Activated CD4-positive, alpha-beta T cell treated with anti-CD3 and anti-CD28 coated beads, Interleukin-2, amount 50 U/mL, for 16 hours (primary cell): ENCODE results near the gene SYTL2.
A peak's percentile ranks its signal among the peaks of the same experiment; 100 is the strongest.

ENCODE experiments used
- DNase-seq: peaks from one replicate; pipeline ENCODE4 v3.0.0-alpha.2; 2020

The SYTL2 gene

DNA sequence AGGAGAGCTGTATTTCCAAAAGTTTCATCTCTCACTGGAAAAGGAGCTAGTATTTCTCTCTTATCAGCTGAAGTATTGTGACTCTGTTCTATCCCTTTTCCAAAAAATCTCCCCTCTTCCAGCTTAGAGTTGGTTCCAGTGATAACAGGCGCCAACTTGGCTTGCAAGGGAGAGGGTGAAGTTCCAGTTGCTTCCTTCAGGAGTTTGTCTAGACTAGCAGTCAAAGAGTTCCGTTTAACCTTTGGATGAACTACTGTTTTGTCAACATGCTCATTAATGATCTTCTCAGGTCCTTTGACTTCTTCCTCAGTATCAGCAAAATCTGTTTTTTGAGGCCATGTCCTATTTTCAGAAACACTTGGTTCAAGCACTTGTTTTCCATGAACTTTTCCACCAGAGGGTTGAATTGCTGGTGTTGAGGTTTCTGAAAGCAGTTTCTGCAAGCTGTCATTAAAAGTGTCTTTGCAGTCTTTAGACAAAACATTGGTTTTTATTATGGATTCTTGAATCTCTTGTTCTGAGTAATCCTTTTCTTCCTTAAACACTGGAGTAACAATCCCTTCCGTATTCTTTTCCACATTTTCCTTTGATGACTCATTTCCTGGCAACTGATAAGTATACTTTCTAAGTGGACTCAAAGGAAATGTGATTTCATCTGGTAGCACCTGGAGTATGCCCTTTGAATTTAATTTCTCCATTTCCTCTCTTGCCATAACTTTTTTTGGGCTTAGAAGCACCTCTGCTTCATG is 85.3 kb downstream of the SYTL2 start:
- DNase-seq = no peak

DNA sequence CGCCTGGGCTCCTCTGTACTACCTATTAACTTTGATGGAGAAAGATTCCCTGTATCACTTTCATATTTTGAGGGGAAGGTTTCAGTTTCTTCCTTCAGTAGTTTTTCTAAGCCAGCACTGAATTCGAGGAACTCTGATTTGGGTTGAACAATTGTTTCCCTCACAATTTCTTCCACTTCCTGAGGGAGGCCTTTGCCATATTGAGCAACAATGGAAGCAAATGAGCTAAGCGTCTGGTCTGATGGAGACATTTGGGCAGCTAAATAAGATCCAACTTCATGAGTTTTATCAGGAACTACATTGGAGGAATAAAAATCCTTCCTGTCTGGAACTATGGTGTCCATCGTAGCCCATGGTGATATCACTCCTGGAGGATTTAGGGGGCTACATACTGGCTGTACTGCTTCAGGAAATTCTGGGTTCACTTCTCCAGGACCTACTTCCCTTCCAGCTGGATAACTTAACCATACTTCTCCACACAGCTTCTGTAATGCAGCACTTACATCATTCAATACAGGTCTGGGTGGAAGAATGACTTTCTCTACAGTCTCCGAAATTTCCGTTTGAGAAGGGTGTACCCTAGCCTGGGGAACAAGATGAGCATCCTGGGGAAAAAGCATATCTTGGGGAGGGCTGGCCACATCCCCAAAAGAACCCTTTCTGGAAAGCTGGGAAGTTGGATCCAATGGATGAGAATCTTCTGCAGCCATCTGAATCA is 86.0 kb downstream of the SYTL2 start:
- no peak for DNase-seq

DNA sequence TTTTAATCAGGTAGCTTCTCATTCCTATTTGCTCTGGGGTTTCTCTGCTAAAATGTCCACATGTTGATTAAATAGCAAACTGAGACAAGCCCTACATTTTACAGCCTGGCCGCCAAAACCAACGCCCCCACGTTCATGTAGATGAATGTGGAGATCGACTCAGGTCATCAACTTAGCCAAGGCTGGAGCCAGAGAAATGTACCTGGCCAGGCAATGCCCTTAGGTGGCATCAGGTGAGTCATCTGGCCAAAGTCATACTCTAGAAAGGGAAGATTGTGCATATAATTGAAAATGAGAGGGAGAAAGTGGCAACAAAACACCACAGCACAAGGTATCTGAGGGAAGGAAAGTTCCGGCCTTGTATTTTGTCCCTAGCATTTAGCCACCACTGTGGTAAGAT is 87.9 kb downstream of the SYTL2 start:
- DNase-seq = no peak

DNA sequence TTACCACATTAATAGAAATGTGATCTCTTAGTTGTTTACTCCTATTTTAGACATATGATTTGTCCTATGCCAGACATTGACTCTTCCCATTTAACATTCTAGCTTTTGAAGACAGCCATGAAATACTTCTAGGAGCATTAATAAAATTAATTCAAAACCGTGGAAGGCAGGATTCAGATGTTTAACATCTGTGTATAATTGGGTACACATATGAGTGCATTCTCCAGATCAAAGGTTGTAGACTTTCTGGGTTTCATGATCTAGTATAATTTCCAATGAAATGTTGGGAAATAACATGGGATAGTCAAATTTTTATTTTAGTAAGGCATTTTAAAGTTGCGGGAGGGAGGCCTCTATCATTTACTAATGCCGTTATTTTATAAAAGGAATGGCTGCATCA is 89.8 kb downstream of the SYTL2 start:
- DNase-seq = no peak

DNA sequence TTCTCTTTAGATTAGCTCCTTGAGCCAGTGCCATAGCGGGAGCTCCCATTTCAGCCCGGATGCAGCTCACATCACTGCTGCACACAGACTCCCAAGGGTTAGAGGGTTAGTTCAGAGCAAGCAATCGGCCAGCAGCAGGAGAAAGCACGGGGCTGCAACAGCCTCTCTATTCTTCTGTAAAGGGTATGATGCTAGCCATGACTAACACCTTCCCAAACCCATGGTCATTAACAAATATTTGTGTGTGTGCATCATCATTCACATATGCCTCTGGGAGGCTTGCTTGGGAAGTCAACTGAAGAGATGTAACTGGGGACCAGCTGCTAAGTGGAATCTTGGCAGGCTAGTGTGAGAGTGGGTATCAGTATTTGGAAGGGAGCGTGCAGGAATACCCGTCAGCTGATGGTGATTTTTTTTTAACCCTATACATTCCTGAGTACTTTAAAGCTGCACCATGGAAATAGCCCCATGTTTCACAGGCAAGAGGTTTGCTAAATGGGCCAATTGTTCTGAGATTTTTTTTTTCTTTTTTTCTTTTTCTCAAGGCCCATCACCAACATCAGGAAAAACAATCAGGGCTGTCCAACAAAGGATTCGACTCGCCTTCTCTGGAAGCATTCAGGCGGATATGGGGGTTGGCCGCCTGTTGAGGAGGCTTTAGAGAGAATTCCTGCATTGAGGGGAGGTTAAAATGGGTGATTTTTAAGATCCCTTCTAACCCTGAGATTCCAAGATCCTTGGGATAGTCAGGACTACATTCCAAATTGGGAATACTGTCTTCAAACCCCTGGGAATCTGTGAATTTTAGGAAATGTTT is 91.7 kb downstream of the SYTL2 start:
- DNase-seq = no peak

DNA sequence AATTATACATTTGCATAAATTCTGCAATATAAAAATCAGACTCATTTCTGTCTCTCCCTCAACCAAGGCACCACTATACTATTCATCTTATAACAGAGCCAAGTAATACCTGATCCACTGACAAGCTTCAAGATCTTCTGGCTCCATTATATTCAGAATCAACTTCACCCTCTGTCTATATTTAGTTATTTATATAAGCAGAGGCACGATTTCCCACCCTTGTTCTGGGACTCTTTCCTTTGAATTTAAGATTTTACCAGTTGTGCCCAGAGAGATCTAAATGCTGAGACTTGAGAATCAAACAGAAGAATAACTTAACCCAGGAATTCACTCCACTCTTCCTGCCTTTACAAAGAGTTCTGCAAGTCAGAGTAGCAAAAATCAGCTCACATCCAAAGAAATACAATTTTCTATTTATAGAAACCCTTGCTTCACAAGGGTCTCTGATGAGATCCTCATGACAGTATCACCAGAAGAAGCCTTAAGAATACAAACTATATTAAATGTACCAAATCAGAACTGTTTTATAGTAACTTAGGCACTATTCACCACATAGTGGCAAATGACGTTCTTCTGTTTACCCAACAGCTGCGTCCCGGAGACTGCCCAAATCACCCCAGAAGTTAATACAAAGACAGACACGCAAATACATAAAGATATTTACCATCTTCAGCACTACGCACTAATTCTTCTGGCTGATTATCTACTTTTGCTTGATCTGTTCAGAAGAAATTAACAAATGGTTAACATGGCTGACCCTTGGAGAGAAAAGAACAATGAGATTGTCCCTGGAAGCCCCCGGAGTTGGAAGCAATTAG is 92.6 kb downstream of the SYTL2 start:
- DNase-seq = no peak

DNA sequence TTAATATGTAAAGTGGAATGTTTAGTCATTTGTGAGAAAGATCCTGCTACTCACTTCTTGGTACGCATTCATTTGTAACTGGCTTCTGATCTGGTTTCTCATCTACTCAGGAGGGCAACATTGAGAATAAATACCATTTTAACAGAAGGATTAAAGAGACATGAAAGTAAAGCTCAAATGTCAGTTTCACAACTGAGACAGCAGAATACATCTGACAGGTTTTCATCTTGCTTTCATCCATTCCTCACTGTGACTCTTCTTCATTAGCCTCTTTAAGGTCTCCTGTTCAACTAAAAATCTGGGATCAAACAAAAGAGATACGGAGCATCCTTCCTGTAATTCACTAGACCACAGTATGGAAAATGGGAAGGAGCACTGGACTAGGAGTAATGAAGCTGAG is 93.5 kb downstream of the SYTL2 start:
- DNase-seq = no peak

DNA sequence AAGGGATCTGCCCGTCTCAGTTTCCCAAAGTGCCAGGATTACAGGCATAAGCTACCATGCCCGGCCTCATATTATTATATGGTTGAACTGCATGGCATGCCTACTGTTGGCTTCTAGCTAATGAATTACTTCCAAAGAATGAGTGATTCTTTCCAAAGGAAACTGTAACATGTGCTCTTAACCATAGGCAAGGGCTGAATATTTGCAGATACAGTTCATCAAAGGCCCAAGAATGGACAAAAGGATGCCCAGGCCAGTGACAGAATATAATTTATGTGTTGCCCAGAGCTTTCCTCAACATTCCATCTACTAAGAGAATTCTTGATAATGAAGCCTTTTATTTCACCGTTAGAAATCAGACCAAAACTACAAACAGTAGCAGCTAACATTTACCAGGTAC is 98.0 kb downstream of the SYTL2 start:
- no peak for DNase-seq

DNA sequence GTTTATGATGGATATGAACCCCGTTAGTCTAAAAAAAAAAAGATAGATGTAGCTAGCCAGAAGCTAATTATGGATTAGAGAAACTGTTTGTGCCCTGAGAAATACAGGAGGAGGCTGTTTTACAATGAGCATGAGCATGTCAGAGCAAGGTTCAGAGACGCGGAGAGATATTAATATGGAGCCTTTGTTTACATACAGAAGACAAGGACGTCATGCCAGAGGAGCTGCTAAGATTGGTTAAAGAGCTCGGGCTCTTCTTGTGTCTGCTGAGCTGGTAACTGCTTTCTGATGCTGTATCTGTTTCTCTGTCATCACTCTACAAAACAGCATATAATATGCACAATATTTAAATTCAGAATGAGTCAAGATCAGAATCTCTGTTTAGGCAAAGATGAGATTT is 100.0 kb downstream of the SYTL2 start:
- no peak for DNase-seq

DNA sequence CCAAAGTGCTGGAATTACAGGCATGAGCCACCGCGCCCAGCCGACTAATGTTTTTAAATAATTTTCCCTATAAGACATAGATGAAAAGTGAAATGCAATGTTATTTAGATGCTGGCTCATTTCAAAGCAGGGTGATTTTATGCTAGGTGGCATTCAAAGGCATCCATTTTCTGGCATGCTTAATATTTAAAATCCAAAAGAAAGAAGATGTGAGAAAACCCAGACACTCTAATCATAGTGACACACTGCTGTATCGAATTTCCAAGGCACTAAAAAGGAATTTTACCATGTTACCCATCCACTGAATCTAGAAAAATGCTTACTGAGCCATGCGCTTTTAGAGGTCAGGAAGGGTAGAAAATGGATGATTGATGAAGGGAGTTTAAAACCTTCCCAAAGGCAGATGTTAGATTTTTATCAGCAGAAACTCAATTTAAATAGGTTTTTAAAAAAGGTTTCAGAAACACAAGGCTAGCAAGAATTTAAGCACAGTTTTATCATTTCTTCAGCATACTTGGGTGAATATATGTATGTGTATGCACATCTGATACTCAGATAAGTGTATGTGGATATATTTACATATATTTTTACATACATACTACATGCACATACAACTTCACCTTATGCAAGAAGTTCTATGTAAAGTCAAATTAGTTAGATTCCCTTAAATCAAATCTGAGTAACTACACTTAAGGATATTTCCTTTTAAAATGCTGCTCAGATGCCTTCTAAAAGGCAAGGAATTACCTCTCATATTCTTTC is 100.8 kb downstream of the SYTL2 start:
- DNase-seq = no peak

DNA sequence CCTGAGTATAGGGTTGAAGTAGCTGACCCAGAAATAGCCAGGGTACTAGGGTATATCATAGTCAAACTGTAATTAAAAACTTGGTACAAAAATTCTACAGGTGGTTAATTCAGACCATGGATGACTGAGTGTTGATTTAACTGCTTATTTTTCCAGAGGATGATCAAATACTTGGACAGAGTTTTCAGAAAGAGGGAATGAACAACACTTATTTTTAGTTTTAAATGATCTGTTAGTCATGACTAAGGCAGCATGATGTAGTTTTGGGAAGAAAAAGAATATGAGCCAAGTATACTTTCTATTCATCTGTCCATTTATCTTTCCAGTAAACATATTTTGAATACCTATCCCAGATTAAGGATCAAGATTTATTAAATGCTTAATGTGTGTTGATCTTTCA is 105.1 kb downstream of the SYTL2 start:
- no peak for DNase-seq

DNA sequence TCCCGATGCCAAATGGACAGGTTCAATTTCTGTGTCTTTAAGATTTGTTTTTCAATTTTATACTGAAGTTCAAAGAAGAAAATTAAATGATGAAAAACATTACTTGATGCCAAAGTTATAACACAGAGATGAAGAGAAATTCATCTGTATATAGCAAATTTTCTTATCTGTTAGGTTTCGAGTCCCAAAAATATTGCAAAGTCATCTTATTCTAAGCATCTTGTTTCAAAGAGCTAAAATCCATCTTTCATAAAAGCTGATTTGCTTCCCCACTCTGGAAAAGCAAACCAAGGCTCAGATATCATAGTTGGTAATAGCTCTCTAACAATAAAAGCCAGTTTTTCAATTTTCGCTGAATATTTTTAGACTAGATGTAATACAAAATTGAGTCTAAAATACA is 106.0 kb downstream of the SYTL2 start:
- DNase-seq = no peak

DNA sequence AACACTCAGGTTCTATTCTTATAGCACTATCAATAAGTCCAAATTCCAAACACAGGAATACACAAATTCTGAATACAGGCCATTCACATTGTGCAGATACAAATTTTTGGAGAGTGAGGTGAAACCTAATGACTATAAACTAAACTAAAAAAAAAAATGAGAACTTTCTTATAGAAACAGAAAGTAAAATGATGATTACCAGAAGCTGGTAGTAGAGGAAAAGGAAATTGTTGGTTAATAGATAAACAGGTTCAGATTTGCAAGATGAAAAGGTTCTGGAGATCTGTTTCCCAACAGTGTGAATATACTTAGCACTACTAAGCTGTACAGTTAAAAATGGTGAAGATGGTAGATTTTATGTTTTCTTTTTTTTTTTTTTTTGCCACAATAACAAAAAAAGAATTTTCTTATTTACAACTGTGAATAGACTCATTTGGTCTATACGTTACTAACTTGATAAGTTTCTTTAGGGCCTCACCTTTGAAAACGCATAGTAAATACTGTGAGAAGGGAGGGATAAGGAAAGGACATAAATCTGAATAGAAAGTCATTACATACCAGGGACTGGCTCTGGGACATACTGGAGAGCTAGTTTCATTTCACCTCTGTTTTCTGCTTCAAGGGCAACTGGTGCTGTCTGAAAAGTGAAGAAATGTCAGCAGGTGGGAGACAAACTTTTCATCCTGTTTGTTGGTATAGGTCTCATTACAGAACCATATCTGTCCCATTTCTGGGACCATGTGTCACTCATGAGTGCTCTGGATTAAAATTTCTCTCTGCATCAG is 110.8 kb downstream of the SYTL2 start:
- peak; percentile 22 for DNase-seq

DNA sequence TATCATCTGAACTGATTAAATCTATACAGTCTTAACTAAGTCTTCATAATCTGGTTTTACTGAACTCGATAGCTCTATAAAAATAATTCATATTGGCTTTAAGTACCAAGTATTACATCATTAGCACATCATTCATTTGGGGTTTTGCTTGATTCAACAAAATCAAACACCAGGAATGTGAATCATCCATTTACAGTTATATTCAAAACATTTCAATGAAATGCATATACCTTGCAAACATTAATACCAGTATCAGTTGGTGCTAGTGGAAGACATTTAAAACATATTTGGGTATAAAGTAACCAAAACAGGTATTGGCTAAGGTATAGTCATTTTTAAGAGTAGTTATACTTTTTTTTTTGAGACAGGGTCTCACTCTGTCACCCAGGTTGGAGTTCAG is 112.7 kb downstream of the SYTL2 start:
- no peak for DNase-seq

DNA sequence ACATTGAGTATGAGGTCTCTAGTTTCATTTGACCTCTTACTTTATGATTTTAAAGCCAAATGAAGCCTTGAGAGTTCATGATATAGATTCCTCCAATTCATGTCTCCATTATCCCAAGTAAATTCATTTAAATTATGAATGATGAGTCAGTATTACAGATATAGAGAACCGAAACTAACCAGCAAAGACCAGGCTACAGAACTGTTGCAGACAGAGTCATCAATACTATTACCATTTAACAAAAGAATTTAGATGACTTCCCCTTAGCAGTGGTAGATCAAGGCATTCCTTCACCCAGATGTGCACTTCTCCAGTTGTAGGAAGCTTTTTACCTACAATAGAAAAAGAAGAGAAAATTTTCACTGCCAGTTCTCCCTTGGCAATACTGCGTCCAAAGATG is 113.2 kb downstream of the SYTL2 start:
- DNase-seq = no peak

DNA sequence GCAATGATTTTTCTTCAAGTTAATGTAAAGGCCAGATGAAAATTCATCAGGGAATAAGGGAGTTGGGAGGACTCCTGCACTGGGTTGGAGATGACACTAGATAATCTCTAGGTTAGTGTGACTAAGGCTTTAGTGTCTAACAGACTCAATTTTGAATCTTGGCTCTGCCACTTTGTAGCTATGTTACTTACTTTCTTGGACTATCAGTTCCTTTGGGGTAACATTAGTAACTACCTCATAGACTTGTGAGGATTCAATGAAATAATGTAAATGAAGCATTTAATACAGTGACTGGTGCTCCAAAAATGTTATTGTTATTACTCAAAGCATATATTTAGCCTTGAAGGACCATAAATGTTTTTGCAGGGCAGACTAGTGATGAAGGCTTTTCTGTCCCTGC is 115.4 kb downstream of the SYTL2 start:
- DNase-seq = no peak

DNA sequence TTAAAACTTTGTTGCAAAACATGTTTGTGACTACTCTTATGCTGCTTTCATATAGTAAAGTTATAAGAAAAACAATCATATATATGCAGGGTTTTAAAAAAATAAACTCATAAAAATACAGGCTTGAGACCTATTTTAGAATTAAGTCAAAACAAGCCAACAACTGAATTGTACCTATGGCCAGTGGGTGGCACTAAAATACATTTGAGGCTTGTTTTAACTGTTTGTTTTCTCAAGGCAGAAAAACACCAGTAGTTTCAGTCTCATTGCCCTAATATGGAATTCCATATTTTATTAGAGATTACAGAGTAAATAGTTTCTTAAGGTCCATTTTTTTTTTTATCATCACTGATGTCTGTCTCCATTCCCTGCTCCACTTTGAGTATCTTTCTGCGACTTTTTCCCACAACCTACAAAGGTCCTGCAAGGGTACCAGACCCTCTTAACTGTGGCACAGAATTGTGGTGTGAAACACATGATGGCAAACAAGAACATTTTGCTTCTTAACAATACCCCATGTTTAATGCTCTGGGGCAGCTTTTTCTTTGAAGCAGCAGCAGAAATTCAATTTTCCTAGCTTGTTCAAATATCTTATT is 116.5 kb downstream of the SYTL2 start:
- peak; percentile 39 for DNase-seq

DNA sequence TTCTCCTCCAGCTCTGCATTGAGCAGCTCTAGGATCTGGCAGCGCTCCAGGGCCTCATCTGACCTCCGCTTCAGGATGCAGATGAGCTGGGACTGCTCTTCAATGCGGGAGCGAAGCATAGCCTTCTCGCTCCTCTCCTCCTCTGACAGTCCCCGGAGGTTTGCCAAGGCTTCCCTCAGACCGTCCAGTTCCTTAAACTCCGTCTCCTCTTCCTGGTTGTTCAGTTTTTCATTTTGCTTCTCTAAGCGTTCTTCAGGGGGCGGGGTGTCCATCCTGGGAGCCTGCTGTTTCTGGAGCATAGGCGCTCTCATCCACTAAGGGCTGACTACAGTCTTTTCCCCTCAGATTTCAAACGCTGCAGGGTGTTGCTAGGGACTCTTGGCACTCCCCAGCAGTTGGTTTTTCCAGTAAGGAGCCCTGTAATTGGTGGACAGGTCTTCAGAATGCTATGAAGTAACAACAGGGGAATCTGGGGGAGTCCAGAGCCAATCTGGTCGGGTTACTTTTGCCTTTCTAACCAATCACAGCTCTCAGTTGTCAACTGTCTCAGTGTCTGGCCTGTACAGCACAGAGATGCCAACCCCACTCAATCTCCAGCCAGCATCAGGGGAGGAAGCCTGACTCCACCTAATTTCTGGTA is 125.0 kb downstream of the SYTL2 start, which contains the start of gene CCDC89:
TSS of gene CCDC89 (minus strand) at position 376 of the 640 bp plus-strand sequence. CDS start at position 311, 65 bp downstream.
- no peak for DNase-seq

DNA sequence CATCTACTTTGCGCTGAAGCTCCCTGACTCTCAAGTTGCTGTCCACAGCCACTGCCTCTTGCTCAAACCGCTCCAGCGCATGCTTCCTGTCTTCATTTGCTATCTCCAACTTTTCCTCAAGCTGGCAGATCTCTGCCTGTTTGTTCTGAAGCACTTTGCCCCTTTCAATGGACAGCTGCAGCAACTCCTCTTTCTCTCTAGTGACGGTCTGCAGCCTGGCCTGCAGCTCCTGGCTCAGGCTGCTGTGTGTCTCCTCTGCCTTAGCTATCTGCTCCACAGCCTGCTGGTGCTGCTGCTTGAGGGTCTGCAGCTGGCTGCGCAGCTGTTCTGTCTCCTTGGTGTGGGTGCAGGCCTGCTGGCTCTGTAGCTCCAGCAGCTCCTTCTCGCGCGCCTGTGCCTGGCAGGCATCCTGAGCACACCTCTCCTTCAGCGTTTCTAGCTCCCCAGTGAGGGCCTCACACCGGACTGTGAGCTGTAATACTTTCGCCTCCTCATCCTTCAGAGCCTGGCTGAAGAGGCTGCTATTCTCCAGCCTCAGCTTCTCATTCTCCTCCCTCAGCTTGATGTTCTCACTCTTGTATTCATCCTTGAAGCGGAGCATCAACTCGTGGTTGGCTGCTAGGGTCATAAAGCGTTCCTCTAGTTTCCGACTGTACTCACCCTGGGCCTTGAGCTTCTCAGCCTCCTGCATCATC is 125.7 kb downstream of the SYTL2 start:
- DNase-seq = no peak
